HG03135 (cell line): Measurements from ENCODE around the gene OR4M1.
"Not testable (repeated sequence)": the region's sequence is repeated elsewhere in the genome, so short reads cannot be mapped to it uniquely, and the experiment has no call there.

Experiments used
- ATAC-seq: cut with Tn5 transposase; IDR thresholded peaks from one replicate; pipeline ENCODE4 v1.9.1; 2021; ENCODE audit warnings: mild to moderate bottlenecking, moderate library complexity; ENCODE audit not compliant: unreplicated experiment

The OR4M1 gene

GRCh38 chr14:19821016-19821415, 47.7 kb downstream of the OR4M1 start:
- ATAC-seq: not testable (repeated sequence)

- ATAC-seq: no peak
Observed at GRCh38 chr14:19823178-19823577, 49.9 kb downstream of the OR4M1 start.

- ATAC-seq: no peak
Observed at GRCh38 chr14:19823765-19824164, 50.5 kb downstream of the OR4M1 start.

GRCh38 chr14:19827626-19828244, 54.4 kb downstream of the OR4M1 start:
- ATAC-seq: not testable (repeated sequence)

GRCh38 chr14:19828314-19828713, 55.0 kb downstream of the OR4M1 start:
- no peak for ATAC-seq
